SK-N-SH treated with all-trans-retinoic acid at 6 μM for 48 hours (cell line): Measurements from ENCODE around the gene IFT25.

Source experiments
- ATAC-seq: fragments of 200-7000 bp; cut with Tn5 transposase; 3 replicates; pipeline ENCODE4 v1.9.1; 2020; ENCODE audit warnings: mild to moderate bottlenecking, moderate library complexity
- ARNTL ChIP-seq: fragments of 450-650 bp; formaldehyde crosslinking; IDR thresholded peaks from 2 replicates; pipeline ENCODE4 v1.5.0; 2020; ENCODE audit warnings: low read depth, mild to moderate bottlenecking, moderate library complexity, borderline replicate concordance
- BACH2 ChIP-seq: fragments of 250-450 bp; sonication (Bioruptor Pico); IDR thresholded peaks from 2 replicates; pipeline ENCODE4 v1.9.0; 2021; ENCODE audit warnings: mild to moderate bottlenecking, borderline replicate concordance
- CREB5 ChIP-seq: fragments of 250-450 bp; sonication (Bioruptor Pico); IDR thresholded peaks from 2 replicates; pipeline ENCODE4 v1.5.1; 2020; ENCODE audit warnings: low read depth, mild to moderate bottlenecking, moderate library complexity
- CSDC2 ChIP-seq: fragments of 250-450 bp; sonication (Bioruptor Pico); IDR thresholded peaks from 2 replicates; pipeline ENCODE4 v1.5.0; 2020; ENCODE audit warnings: mild to moderate bottlenecking, moderate library complexity
- ESRRG ChIP-seq: fragments of 250-450 bp; sonication (Bioruptor Pico); IDR thresholded peaks from 2 replicates; pipeline ENCODE4 v1.6.1; 2021; ENCODE audit warnings: mild to moderate bottlenecking
- GLIS3 ChIP-seq: fragments of 250-450 bp; sonication (Bioruptor Pico); IDR thresholded peaks from 2 replicates; pipeline ENCODE4 v1.5.0; 2020; ENCODE audit warnings: mild to moderate bottlenecking, moderate library complexity
- ISL1 ChIP-seq: fragments of 250-450 bp; sonication (Bioruptor Pico); IDR thresholded peaks from 2 replicates; pipeline ENCODE4 v2.1.2; 2022; ENCODE audit warnings: mild to moderate bottlenecking, moderate library complexity
- OSR1 ChIP-seq: fragments of 250-450 bp; sonication (Bioruptor Pico); IDR thresholded peaks from 2 replicates; pipeline ENCODE4 v1.8.0; 2022; ENCODE audit warnings: moderate library complexity, mild to moderate bottlenecking, inconsistent platforms
- PATZ1 ChIP-seq: fragments of 250-450 bp; sonication (Bioruptor Pico); IDR thresholded peaks from 2 replicates; pipeline ENCODE4 v1.8.0; 2020; ENCODE audit warnings: mild to moderate bottlenecking, moderate library complexity, borderline replicate concordance
- PPARA ChIP-seq: fragments of 250-450 bp; sonication (Bioruptor Pico); IDR thresholded peaks from 2 replicates; pipeline ENCODE4 v1.5.0; 2020; ENCODE audit warnings: mild to moderate bottlenecking, borderline replicate concordance
- RARB ChIP-seq: fragments of 250-450 bp; sonication (Bioruptor Pico); IDR thresholded peaks from 2 replicates; pipeline ENCODE4 v1.8.0; 2021; ENCODE audit warnings: mild to moderate bottlenecking, moderate library complexity
- SNAI2 ChIP-seq: fragments of 250-450 bp; sonication (Bioruptor Pico); IDR thresholded peaks from 2 replicates; pipeline ENCODE4 v1.5.0; 2020; ENCODE audit warnings: mild to moderate bottlenecking, moderate library complexity
- TCF4 ChIP-seq: fragments of 250-450 bp; sonication (Bioruptor Pico); IDR thresholded peaks from 2 replicates; pipeline ENCODE4 v1.8.0; 2021; ENCODE audit warnings: mild to moderate bottlenecking, moderate library complexity, borderline replicate concordance
- TOX ChIP-seq: fragments of 250-450 bp; sonication (Bioruptor Pico); IDR thresholded peaks from 2 replicates; pipeline ENCODE4 v1.8.0; 2021; ENCODE audit warnings: mild to moderate bottlenecking, moderate library complexity, borderline replicate concordance
- ZFP3 ChIP-seq: fragments of 250-450 bp; sonication (Bioruptor Pico); IDR thresholded peaks from 2 replicates; pipeline ENCODE4 v1.5.0; 2020; ENCODE audit warnings: mild to moderate bottlenecking, moderate library complexity
- ZFP30 ChIP-seq: fragments of 450-650 bp; formaldehyde crosslinking; IDR thresholded peaks from 2 replicates; pipeline ENCODE4 v1.5.0; 2022; ENCODE audit warnings: mild to moderate bottlenecking, moderate library complexity
- ZNF565 ChIP-seq: fragments of 450-650 bp; formaldehyde crosslinking; conservative IDR thresholded peaks from 2 replicates; pipeline ENCODE4 v1.5.0; 2020; ENCODE audit warnings: low read depth, mild to moderate bottlenecking, moderate library complexity
- ZNF70 ChIP-seq: fragments of 450-650 bp; formaldehyde crosslinking; IDR thresholded peaks from 2 replicates; pipeline ENCODE4 v1.5.0; 2020; ENCODE audit warnings: mild to moderate bottlenecking, moderate library complexity
- ZNF8 ChIP-seq: fragments of 450-650 bp; formaldehyde crosslinking; IDR thresholded peaks from 2 replicates; pipeline ENCODE4 v1.5.0; 2020; ENCODE audit warnings: mild to moderate bottlenecking, moderate library complexity
- TF ChIP-seq, protein P1 (sequence below): fragments of 250-450 bp; sonication (Bioruptor Pico); IDR thresholded peaks from 2 replicates; pipeline ENCODE4 v1.5.0; 2020; ENCODE audit warnings: mild to moderate bottlenecking, moderate library complexity
- TF ChIP-seq, protein P2 (sequence below): fragments of 250-450 bp; sonication (Bioruptor Pico); IDR thresholded peaks from 2 replicates; pipeline ENCODE4 v1.8.0; 2021; ENCODE audit warnings: low read depth, mild to moderate bottlenecking, moderate library complexity, borderline replicate concordance
- TF ChIP-seq, protein P3 (sequence below): fragments of 250-450 bp; sonication (Bioruptor Pico); IDR thresholded peaks from 2 replicates; pipeline ENCODE4 v1.5.1; 2021; ENCODE audit warnings: mild to moderate bottlenecking, moderate library complexity

IFT25 gene

GRCh38 chr1:53982763-53983104 is 37.2 kb upstream of the IFT25 start:
- ATAC-seq, result no peak
- no peak for TF ChIP-seq PPARA (CRISPR knock-in tag)
- TF ChIP-seq ZNF8 (CRISPR knock-in tag), result no peak
- TF ChIP-seq CSDC2 (CRISPR knock-in tag), result no peak
- TF ChIP-seq ESRRG (CRISPR knock-in tag), result no peak
- TF ChIP-seq ZNF70 (CRISPR knock-in tag), result no peak

- TF ChIP-seq CSDC2 (CRISPR knock-in tag), result no peak
- TF ChIP-seq TCF4, result no peak
- no peak for TF ChIP-seq OSR1 (CRISPR knock-in tag)
- TF ChIP-seq ZFP3 (CRISPR knock-in tag), result no peak
- TF ChIP-seq, protein P1, sequence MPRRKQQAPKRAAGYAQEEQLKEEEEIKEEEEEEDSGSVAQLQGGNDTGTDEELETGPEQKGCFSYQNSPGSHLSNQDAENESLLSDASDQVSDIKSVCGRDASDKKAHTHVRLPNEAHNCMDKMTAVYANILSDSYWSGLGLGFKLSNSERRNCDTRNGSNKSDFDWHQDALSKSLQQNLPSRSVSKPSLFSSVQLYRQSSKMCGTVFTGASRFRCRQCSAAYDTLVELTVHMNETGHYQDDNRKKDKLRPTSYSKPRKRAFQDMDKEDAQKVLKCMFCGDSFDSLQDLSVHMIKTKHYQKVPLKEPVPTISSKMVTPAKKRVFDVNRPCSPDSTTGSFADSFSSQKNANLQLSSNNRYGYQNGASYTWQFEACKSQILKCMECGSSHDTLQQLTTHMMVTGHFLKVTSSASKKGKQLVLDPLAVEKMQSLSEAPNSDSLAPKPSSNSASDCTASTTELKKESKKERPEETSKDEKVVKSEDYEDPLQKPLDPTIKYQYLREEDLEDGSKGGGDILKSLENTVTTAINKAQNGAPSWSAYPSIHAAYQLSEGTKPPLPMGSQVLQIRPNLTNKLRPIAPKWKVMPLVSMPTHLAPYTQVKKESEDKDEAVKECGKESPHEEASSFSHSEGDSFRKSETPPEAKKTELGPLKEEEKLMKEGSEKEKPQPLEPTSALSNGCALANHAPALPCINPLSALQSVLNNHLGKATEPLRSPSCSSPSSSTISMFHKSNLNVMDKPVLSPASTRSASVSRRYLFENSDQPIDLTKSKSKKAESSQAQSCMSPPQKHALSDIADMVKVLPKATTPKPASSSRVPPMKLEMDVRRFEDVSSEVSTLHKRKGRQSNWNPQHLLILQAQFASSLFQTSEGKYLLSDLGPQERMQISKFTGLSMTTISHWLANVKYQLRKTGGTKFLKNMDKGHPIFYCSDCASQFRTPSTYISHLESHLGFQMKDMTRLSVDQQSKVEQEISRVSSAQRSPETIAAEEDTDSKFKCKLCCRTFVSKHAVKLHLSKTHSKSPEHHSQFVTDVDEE, result no peak
- TF ChIP-seq CREB5, result no peak
- no peak for TF ChIP-seq ZNF8 (CRISPR knock-in tag)
- no peak for TF ChIP-seq BACH2
- TF ChIP-seq ISL1 (CRISPR knock-in tag), result no peak
- TF ChIP-seq, protein P2, sequence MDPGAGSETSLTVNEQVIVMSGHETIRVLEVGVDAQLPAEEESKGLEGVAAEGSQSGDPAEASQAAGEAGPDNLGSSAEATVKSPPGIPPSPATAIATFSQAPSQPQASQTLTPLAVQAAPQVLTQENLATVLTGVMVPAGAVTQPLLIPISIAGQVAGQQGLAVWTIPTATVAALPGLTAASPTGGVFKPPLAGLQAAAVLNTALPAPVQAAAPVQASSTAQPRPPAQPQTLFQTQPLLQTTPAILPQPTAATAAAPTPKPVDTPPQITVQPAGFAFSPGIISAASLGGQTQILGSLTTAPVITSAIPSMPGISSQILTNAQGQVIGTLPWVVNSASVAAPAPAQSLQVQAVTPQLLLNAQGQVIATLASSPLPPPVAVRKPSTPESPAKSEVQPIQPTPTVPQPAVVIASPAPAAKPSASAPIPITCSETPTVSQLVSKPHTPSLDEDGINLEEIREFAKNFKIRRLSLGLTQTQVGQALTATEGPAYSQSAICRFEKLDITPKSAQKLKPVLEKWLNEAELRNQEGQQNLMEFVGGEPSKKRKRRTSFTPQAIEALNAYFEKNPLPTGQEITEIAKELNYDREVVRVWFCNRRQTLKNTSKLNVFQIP (CRISPR knock-in tag), result no peak
- TF ChIP-seq ZNF70 (CRISPR knock-in tag), result no peak
- no peak for TF ChIP-seq PPARA (CRISPR knock-in tag)
- no peak for TF ChIP-seq ZFP30 (CRISPR knock-in tag)
- TF ChIP-seq, protein P3, sequence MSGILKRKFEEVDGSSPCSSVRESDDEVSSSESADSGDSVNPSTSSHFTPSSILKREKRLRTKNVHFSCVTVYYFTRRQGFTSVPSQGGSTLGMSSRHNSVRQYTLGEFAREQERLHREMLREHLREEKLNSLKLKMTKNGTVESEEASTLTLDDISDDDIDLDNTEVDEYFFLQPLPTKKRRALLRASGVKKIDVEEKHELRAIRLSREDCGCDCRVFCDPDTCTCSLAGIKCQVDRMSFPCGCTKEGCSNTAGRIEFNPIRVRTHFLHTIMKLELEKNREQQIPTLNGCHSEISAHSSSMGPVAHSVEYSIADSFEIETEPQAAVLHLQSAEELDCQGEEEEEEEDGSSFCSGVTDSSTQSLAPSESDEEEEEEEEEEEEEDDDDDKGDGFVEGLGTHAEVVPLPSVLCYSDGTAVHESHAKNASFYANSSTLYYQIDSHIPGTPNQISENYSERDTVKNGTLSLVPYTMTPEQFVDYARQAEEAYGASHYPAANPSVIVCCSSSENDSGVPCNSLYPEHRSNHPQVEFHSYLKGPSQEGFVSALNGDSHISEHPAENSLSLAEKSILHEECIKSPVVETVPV, result no peak
- TF ChIP-seq PATZ1 (CRISPR knock-in tag), result no peak
- TF ChIP-seq SNAI2 (CRISPR knock-in tag), result no peak
- TF ChIP-seq TOX, result no peak
- TF ChIP-seq RARB (CRISPR knock-in tag), result no peak
- no peak for ATAC-seq
Measured at GRCh38 chr1:53982034-53982762, 36.7 kb upstream of the IFT25 start.

DNA sequence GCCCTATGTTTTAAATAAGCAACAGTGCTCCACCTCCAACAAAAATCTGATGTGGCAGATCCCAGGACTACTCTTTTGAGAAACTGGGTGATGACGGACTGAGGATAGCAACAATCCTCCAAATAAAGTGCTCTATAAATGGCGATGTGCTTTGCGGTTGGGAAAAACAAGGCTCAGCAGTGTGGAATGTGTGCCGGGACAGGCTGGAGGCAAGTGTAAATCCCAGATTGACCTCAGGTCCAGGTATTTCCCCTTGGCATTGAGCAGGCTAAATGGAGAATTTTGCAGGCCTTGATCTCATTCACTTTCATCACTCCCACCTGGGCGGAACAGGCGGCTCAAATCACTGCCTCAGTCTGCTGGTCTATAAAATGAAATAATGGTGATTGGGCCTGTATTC is 35.7 kb upstream of the IFT25 start:
- TF ChIP-seq GLIS3 (CRISPR knock-in tag) (no peak), CSDC2 (CRISPR knock-in tag) (no peak), PPARA (CRISPR knock-in tag) (no peak), CREB5 (no peak), OSR1 (CRISPR knock-in tag) (no peak), ZNF70 (CRISPR knock-in tag) (no peak), ESRRG (CRISPR knock-in tag) (no peak), ZNF565 (CRISPR knock-in tag) (no peak), RARB (CRISPR knock-in tag) (no peak), ARNTL (CRISPR knock-in tag) (no peak), ISL1 (CRISPR knock-in tag) (no peak)
- TF ChIP-seq, protein P2 (CRISPR knock-in tag), result no peak
- no peak for ATAC-seq
